Tibial nerve (tissue), 4 donors: Measurements from ENCODE around the gene MRPL36. TPM values are rescaled to one million over a fixed set of nuclear protein-coding genes. Genes with fewer than 3 reads are reported as not detected.

Experiments
- DNase-seq, 2 donors: peaks; one replicate each; pipeline ENCODE4 v3.0.0-alpha.2; 2019; ENCODE audit warnings: low spot score in 2 of 2
- H3K27ac ChIP-seq, 4 donors: fragments of 200-600 bp; sonication (generic) in 3 of 4; one replicate each; pipeline ENCODE4 v1.5.1; 2017 to 2019; ENCODE audit warnings: mild to moderate bottlenecking in 1 of 4
- H3K27me3 ChIP-seq, 2 donors: fragments of 200-600 bp; sonication (generic) in 1 of 2; one replicate each; pipeline versions ENCODE4 v1.5.1 to v1.6.0; 2017 to 2019
- H3K36me3 ChIP-seq, 3 donors: fragments of 200-600 bp; sonication (generic); one replicate each; pipeline ENCODE4 v1.5.1; 2018 to 2019
- H3K4me1 ChIP-seq, 4 donors: fragments of 200-600 bp; sonication (generic) in 3 of 4; one replicate each; pipeline ENCODE4 v1.5.1; 2017 to 2019
- H3K4me3 ChIP-seq, 4 donors: fragments of 200-600 bp; sonication (generic) in 3 of 4; one replicate each; pipeline ENCODE4 v1.5.1; 2017 to 2019; ENCODE audit warnings: mild to moderate bottlenecking in 1 of 4, moderate library complexity in 1 of 4
- H3K9me3 ChIP-seq, 4 donors: fragments of 200-600 bp; sonication (generic) in 3 of 4; one replicate each; pipeline ENCODE4 v1.5.1; 2017 to 2019
- CTCF ChIP-seq, 5 experiments: fragments of 200-600 bp in 3 of 5; fragments of 450-650 bp in 2 of 5; sonication (generic) in 3 of 5; IDR thresholded peaks; one replicate each; pipeline ENCODE4 v1.5.1; 2016 to 2019; ENCODE audit warnings: antibody characterized with exemption in 5 of 5, mild to moderate bottlenecking in 3 of 5, moderate library complexity in 2 of 5
- EP300 ChIP-seq, 2 donors: sonication (generic); formaldehyde crosslinking; IDR thresholded peaks; one replicate each; pipeline ENCODE4 v1.6.1; 2017; ENCODE audit warnings: antibody characterized with exemption in 2 of 2, mild to moderate bottlenecking in 1 of 2
- POLR2A ChIP-seq, 2 donors: fragments of 450-650 bp; IDR thresholded peaks; one replicate each; pipeline ENCODE4 v1.6.1; 2017; ENCODE audit warnings: antibody characterized with exemption in 2 of 2, mild to moderate bottlenecking in 2 of 2, moderate library complexity in 2 of 2
- WGBS, 2 donors: methylation state at CpG; one replicate each; pipeline ENCODE4 v1.1.5; 2018; 5-methylcytosine and 5-hydroxymethylcytosine counted together
- total RNA-seq, 4 donors: library from RNA; depleted of rRNA; stranded (reverse); fragments of >200 nt; gene quantifications; one replicate each; pipeline ENCODE4 v1.1.0, GENCODE V29; 2016

MRPL36 gene
- total RNA-seq, 4 donors from 2014 or later = 18.2 to 54.0 (median 27.8) TPM

- no peaks in the 10 kb centered on the region for H3K4me1 ChIP-seq
- no peak overlapping the region for H3K27ac ChIP-seq
- H3K9me3 ChIP-seq = no peaks in the 10 kb centered on the region
- DNase-seq = no peak
- TF ChIP-seq EP300 (IDR thresholded peaks at IDR 0.05) (no peak), POLR2A (IDR thresholded peaks at IDR 0.05) (no peak), CTCF (IDR thresholded peaks at IDR 0.05) (no peak)
- H3K36me3 ChIP-seq = no peaks in the 10 kb centered on the region
- WGBS, 2 donors = 58 to 68% methylated on average over 14 of the region's 14 CpGs
- H3K4me3 ChIP-seq = no peak overlapping the region
- no peaks in the 10 kb centered on the region for H3K27me3 ChIP-seq
These were observed 17.0 kb downstream of the MRPL36 start for GRCh38 chr5:1782385-1783215.

- Histone ChIP-seq H3K4me3 (no peak overlapping the region), H3K4me1 (no peaks in the 10 kb centered on the region), H3K27me3 (no peaks in the 10 kb centered on the region), H3K9me3 (no peaks in the 10 kb centered on the region), H3K27ac (no peak overlapping the region), H3K36me3 (no peaks in the 10 kb centered on the region)
- no peak for TF ChIP-seq CTCF (IDR thresholded peaks at IDR 0.05)
- TF ChIP-seq EP300 (IDR thresholded peaks at IDR 0.05) = no peak
- TF ChIP-seq POLR2A (IDR thresholded peaks at IDR 0.05) = no peak
- DNase-seq = no peak
- WGBS, 2 donors = 72 to 85% methylated on average over 7 to 9 of the region's 9 CpGs
These were observed 17.8 kb downstream of the MRPL36 start for GRCh38 chr5:1781726-1782384.

- WGBS, 2 donors = 79 to 84% methylated on average over 6 of the region's 6 CpGs
- Histone ChIP-seq H3K27ac (no peak overlapping the region), H3K4me3 (no peak overlapping the region), H3K9me3 (no peaks in the 10 kb centered on the region), H3K27me3 (no peaks in the 10 kb centered on the region), H3K36me3 (no peaks in the 10 kb centered on the region), H3K4me1 (no peaks in the 10 kb centered on the region)
- TF ChIP-seq CTCF (IDR thresholded peaks at IDR 0.05) = no peak
- no peak for TF ChIP-seq EP300 (IDR thresholded peaks at IDR 0.05)
- TF ChIP-seq POLR2A (IDR thresholded peaks at IDR 0.05) = no peak
- DNase-seq = no peak
These were observed 18.5 kb downstream of the MRPL36 start for GRCh38 chr5:1781107-1781506.

- H3K27me3 ChIP-seq = no peaks in the 10 kb centered on the region
- no peak overlapping the region for H3K27ac ChIP-seq
- TF ChIP-seq POLR2A (IDR thresholded peaks at IDR 0.05) = no peak
- TF ChIP-seq EP300 (IDR thresholded peaks at IDR 0.05) = no peak
- TF ChIP-seq CTCF (IDR thresholded peaks at IDR 0.05) = no peak
- H3K4me3 ChIP-seq = no peak overlapping the region
- H3K36me3 ChIP-seq = no peaks in the 10 kb centered on the region
- no peaks in the 10 kb centered on the region for H3K4me1 ChIP-seq
- no peaks in the 10 kb centered on the region for H3K9me3 ChIP-seq
- DNase-seq = no peak
- 77 to 82% methylated on average over 6 of the region's 6 CpGs for WGBS, 2 donors
These were observed 19.1 kb downstream of the MRPL36 start for GRCh38 chr5:1780614-1780930.
